GM19351 (cell line): ENCODE data around the gene MBTPS1.
"Not testable (repeated sequence)": the region's sequence is repeated elsewhere in the genome, so short reads cannot be mapped to it uniquely, and the experiment has no call there.

Source experiments
- ATAC-seq: cut with Tn5 transposase; IDR thresholded peaks from one replicate; pipeline ENCODE4 v1.9.1; 2021; ENCODE audit warnings: mild to moderate bottlenecking, moderate library complexity; ENCODE audit not compliant: unreplicated experiment

Gene MBTPS1

GRCh38 chr16:84137769-84138357 lies 21.1 kb upstream of the MBTPS1 start:
- no peak for ATAC-seq

GRCh38 chr16:84137287-84137686 lies 20.5 kb upstream of the MBTPS1 start:
- ATAC-seq = no peak

- ATAC-seq = no peak
Measured at GRCh38 chr16:84136331-84137125, 19.8 kb upstream of the MBTPS1 start.

- no peak for ATAC-seq
Measured at GRCh38 chr16:84132527-84133285, 16.0 kb upstream of the MBTPS1 start.

GRCh38 chr16:84131117-84131516 lies 14.4 kb upstream of the MBTPS1 start:
- no peak for ATAC-seq

- peak; percentile 57 for ATAC-seq
Measured at GRCh38 chr16:84124257-84125073, 7.7 kb upstream of the MBTPS1 start.

GRCh38 chr16:84121007-84121406 lies 4.3 kb upstream of the MBTPS1 start:
- no peak for ATAC-seq

GRCh38 chr16:84120023-84120422 lies 3.3 kb upstream of the MBTPS1 start:
- ATAC-seq = no peak

GRCh38 chr16:84119368-84119767 lies 2.6 kb upstream of the MBTPS1 start:
- no peak for ATAC-seq

- not testable (repeated sequence) for ATAC-seq
Measured at GRCh38 chr16:84118315-84118714, 1.6 kb upstream of the MBTPS1 start.

- ATAC-seq = no peak
Measured at GRCh38 chr16:84117494-84117843, 727 bp upstream of the MBTPS1 start.

GRCh38 chr16:84115919-84116719 lies 623 bp downstream of the MBTPS1 start:
- ATAC-seq = peak; percentile 41

- ATAC-seq = not testable (repeated sequence)
Measured at GRCh38 chr16:84111949-84112348, 4.8 kb downstream of the MBTPS1 start.

GRCh38 chr16:84111525-84111924 lies 5.2 kb downstream of the MBTPS1 start:
- ATAC-seq = no peak

- ATAC-seq = no peak
Measured at GRCh38 chr16:84110527-84110926, 6.2 kb downstream of the MBTPS1 start.

GRCh38 chr16:84109598-84110335 lies 7.0 kb downstream of the MBTPS1 start:
- ATAC-seq = no peak

- no peak for ATAC-seq
Measured at GRCh38 chr16:84107921-84108320, 8.8 kb downstream of the MBTPS1 start.

GRCh38 chr16:84105948-84106740 lies 10.6 kb downstream of the MBTPS1 start:
- no peak for ATAC-seq
